HG03460 (cell line): ENCODE results near the gene TBC1D20.

Experiments
- ATAC-seq: cut with Tn5 transposase; IDR thresholded peaks from one replicate; pipeline ENCODE4 v1.9.1; 2021; ENCODE audit not compliant: unreplicated experiment

TBC1D20 gene

GRCh38 chr20:420721-421574 is 41.4 kb downstream of the TBC1D20 start:
- no peak for ATAC-seq

GRCh38 chr20:420166-420620 is 42.1 kb downstream of the TBC1D20 start:
- ATAC-seq = no peak

GRCh38 chr20:419556-420165 is 42.7 kb downstream of the TBC1D20 start:
- ATAC-seq = no peak

GRCh38 chr20:418858-419365 is 43.4 kb downstream of the TBC1D20 start:
- no peak for ATAC-seq

GRCh38 chr20:417801-418342 is 44.5 kb downstream of the TBC1D20 start:
- ATAC-seq = no peak

GRCh38 chr20:416950-417800 is 45.2 kb downstream of the TBC1D20 start:
- no peak for ATAC-seq

GRCh38 chr20:415820-416322 is 46.5 kb downstream of the TBC1D20 start:
- ATAC-seq = no peak

GRCh38 chr20:414161-414560 is 48.2 kb downstream of the TBC1D20 start:
- ATAC-seq = no peak

- no peak for ATAC-seq
Measured at GRCh38 chr20:412081-412480, 50.3 kb downstream of the TBC1D20 start.

- no peak for ATAC-seq
Measured at GRCh38 chr20:409697-410559, 52.4 kb downstream of the TBC1D20 start.

- peak; percentile 24 for ATAC-seq
Measured at GRCh38 chr20:408843-409696, 53.3 kb downstream of the TBC1D20 start.

- ATAC-seq = peak; percentile 66
Measured at GRCh38 chr20:407953-408842, 54.1 kb downstream of the TBC1D20 start, which contains the start of gene RBCK1. TSS of gene RBCK1 (plus strand) at chr20:408299. CDS start at chr20:408758, 459 bp downstream.

GRCh38 chr20:407133-407952 is 55.0 kb downstream of the TBC1D20 start:
- peak; percentile 53 for ATAC-seq

- ATAC-seq = no peak
Measured at GRCh38 chr20:406200-407132, 55.9 kb downstream of the TBC1D20 start.

- no peak for ATAC-seq
Measured at GRCh38 chr20:404088-404487, 58.2 kb downstream of the TBC1D20 start.

- no peak for ATAC-seq
Measured at GRCh38 chr20:403582-403957, 58.8 kb downstream of the TBC1D20 start.
